PC-9 (cell line): Measurements from ENCODE around the gene F11.

Source experiments
- EZH2 ChIP-seq: fragments of 200-600 bp; sonication (generic); IDR thresholded peaks from 2 replicates; pipeline ENCODE4 v1.8.0; 2017; ENCODE audit warnings: antibody characterized with exemption, low read depth
- TF ChIP-seq, protein P1 (sequence below): fragments of 200-600 bp; sonication (generic); conservative IDR thresholded peaks from 2 replicates; pipeline ENCODE4 v1.6.1; 2017; ENCODE audit warnings: mixed run types, antibody characterized with exemption, mild to moderate bottlenecking, moderate library complexity

DNA sequence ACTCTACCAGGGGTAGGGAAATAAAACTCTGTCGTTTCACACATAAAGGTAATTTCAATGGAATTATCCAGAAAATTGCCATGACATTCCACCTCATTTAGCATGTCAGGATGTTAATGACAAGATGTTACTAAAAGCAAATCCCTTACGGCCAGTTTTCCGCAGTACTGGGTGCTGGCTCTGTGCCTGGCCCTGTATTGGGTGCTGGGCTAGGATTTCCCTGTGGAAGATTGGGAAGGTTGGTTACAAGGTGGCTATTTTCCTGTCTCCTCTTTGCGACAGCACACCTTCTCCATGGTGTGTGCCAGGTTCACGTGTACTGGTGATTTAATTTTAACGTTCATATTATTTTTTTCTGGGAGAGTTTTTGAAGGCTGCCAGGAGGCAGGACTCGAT, 25.5 kb upstream of the F11 start:
- TF ChIP-seq, protein P1, sequence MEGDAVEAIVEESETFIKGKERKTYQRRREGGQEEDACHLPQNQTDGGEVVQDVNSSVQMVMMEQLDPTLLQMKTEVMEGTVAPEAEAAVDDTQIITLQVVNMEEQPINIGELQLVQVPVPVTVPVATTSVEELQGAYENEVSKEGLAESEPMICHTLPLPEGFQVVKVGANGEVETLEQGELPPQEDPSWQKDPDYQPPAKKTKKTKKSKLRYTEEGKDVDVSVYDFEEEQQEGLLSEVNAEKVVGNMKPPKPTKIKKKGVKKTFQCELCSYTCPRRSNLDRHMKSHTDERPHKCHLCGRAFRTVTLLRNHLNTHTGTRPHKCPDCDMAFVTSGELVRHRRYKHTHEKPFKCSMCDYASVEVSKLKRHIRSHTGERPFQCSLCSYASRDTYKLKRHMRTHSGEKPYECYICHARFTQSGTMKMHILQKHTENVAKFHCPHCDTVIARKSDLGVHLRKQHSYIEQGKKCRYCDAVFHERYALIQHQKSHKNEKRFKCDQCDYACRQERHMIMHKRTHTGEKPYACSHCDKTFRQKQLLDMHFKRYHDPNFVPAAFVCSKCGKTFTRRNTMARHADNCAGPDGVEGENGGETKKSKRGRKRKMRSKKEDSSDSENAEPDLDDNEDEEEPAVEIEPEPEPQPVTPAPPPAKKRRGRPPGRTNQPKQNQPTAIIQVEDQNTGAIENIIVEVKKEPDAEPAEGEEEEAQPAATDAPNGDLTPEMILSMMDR: no peak
- TF ChIP-seq EZH2: no peak
